SKM-1 treated with dmso at 0.1 percent for 144 hours (cell line): ENCODE data around the gene LGR5.

Experiments used
- DNase-seq: peaks from one replicate; lab custom pipeline; 2025; ENCODE audit not compliant: unreplicated experiment; lab: John Stamatoyannopoulos, UW

The LGR5 gene, protein sequence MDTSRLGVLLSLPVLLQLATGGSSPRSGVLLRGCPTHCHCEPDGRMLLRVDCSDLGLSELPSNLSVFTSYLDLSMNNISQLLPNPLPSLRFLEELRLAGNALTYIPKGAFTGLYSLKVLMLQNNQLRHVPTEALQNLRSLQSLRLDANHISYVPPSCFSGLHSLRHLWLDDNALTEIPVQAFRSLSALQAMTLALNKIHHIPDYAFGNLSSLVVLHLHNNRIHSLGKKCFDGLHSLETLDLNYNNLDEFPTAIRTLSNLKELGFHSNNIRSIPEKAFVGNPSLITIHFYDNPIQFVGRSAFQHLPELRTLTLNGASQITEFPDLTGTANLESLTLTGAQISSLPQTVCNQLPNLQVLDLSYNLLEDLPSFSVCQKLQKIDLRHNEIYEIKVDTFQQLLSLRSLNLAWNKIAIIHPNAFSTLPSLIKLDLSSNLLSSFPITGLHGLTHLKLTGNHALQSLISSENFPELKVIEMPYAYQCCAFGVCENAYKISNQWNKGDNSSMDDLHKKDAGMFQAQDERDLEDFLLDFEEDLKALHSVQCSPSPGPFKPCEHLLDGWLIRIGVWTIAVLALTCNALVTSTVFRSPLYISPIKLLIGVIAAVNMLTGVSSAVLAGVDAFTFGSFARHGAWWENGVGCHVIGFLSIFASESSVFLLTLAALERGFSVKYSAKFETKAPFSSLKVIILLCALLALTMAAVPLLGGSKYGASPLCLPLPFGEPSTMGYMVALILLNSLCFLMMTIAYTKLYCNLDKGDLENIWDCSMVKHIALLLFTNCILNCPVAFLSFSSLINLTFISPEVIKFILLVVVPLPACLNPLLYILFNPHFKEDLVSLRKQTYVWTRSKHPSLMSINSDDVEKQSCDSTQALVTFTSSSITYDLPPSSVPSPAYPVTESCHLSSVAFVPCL

DNA sequence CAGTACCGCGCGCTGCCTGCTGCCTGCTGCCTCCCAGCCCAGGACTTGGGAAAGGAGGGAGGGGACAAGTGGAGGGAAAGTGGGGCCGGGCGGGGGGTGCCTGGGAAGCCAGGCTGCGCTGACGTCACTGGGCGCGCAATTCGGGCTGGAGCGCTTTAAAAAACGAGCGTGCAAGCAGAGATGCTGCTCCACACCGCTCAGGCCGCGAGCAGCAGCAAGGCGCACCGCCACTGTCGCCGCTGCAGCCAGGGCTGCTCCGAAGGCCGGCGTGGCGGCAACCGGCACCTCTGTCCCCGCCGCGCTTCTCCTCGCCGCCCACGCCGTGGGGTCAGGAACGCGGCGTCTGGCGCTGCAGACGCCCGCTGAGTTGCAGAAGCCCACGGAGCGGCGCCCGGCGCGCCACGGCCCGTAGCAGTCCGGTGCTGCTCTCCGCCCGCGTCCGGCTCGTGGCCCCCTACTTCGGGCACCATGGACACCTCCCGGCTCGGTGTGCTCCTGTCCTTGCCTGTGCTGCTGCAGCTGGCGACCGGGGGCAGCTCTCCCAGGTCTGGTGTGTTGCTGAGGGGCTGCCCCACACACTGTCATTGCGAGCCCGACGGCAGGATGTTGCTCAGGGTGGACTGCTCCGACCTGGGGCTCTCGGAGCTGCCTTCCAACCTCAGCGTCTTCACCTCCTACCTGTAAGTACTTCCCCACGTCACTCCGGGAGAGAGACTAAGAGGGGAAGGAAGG, at the start of gene LGR5:
Gene LGR5, plus strand, starts transcription at position 186 of the 732 bp plus-strand sequence. Its CDS starts 283 bp downstream, at position 469.
- DNase-seq, result no peak

DNA sequence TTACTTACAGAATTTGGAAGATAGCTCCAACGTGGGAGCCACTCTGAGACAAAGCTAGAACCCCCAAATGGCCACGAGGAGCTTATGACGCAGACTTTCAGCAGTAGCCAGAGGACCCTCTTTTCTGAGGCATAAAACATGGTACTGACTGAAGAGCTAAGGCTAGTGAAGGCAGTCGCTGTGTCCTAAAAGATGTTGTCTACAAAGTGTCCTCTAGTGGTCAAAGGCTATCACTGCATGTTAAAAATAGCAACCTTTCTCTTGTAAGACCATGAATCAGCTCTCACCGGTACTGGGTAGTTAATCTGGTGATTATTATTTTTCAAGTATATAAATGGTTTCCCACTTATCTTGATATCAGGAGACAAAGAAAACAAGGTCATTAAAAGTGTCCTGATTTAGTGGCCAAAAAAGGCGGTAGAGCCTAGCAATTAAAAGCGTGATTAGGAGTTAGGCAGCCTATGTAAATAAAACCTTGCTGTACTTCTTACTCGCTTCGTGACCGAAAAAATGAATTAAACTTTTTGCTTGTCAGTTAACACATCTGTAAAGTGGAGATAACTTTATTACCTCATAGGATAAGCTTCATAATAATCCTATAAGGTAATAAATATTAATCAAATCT, 47.0 kb upstream of the LGR5 start:
- DNase-seq, result peak; percentile 23

GRCh38 chr12:71393625-71394024, 46.0 kb upstream of the LGR5 start:
- DNase-seq, result no peak

GRCh38 chr12:71397433-71397954, 42.1 kb upstream of the LGR5 start:
- DNase-seq, result no peak

GRCh38 chr12:71399197-71399596, 40.4 kb upstream of the LGR5 start:
- no peak for DNase-seq

DNA sequence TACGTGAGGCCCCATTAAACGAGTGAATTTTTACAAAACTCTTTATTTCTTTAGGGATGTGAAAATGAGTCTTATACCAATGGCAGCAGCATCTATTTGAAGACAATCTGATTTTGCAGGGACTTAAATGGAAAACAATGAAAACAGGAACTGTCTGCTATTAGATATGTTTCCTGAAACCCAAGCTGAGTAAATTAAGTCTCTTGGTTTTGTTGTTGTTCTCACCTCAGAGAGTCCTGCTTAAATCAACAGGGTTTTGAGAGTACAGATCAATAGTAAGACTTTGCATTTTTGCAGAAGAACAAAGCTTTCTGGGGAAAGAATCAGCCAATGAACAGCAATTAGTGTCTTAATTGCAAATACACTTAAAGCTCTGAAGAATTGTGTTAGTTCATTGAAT, 39.1 kb upstream of the LGR5 start:
- no peak for DNase-seq

- no peak for DNase-seq
These were observed 33.7 kb upstream of the LGR5 start for GRCh38 chr12:71405884-71406283.

DNA sequence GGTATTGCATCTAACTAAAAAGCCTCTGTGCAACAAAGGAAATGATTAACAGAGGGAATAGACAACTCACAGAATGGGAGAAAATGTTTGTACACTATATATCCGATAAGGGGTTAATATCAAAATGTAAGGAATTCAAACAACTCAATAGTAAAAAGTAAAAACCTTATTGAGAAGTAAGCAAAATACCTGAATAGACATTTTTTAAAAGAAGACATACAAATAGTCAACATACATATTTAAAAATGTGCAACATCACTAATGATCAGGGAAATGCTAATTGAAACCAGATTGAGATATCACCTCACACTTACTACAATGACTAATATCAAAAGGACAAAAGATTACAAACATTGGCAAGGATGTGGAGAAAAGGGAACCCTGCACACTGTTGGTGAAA, 31.9 kb upstream of the LGR5 start:
- no peak for DNase-seq

GRCh38 chr12:71410844-71411243, 28.8 kb upstream of the LGR5 start:
- no peak for DNase-seq

- no peak for DNase-seq
These were observed 28.0 kb upstream of the LGR5 start for GRCh38 chr12:71411635-71412034.

GRCh38 chr12:71415336-71416231, 24.0 kb upstream of the LGR5 start:
- peak; percentile 15 for DNase-seq

- DNase-seq, result no peak
These were observed 22.4 kb upstream of the LGR5 start for GRCh38 chr12:71417181-71417580.

DNA sequence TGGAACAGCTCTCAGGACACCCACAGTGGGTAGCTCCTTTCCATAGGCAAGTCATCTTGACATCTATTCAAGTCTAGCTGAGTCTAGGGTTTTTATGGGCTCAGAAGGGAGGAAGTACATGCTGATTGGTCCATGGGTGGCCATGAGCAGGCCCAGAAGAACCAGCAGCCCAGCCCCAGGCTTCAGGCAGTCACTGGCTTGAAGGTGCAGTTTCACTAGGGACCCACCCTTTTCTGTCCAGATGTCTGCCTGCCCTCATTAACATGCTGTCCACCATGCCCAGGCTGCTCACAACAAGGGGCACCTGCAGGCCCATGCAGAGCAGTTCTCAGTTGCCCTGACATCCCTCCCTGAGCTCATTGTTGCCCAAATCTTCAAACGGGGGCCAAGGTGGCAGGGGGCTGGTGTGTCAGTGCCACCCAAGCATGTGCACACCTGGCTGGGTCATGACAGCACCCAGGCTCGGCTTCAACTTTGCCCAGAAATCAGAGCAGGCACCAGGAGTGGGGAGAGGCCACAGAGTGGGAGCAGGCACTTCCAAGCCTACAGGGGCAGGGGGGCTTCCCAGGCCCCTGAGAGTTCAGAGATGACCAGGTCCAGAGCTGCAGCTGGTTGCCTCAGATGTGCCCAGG, 18.7 kb upstream of the LGR5 start:
- DNase-seq, result no peak

- DNase-seq, result no peak
These were observed 13.9 kb upstream of the LGR5 start for GRCh38 chr12:71425568-71426299.

DNA sequence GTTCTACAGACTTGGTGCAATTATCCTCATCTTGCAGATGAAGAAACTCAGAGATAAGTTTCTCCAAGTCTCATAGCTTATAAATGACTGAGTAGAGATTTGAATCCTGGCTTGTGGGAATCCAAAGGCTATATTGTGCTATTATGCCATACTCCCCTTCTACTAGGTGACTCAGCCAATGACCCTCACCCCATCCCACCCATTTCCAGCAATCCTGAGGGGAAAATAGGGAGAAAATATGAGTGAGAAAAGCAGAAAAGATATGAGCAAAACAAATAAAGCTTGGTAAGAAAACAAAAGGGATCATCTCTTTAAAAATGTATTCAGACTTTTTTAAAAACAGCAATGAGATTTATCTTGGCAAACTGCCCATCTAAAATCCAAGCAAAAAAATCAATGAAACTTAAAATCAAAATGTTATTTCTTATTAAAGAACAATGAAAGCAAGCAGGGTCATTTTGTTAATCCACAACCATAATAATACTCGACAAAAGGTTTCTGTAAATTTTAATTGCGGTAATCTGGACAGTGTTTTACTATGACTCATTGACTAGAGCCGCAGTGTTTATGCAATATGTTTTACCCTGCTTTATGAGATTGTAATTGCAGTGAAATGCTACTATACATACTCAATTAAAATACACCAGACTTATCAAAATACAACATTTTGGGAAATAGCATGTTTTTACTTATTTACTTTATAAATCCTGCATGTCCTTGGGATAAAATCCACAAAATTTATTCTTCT, 13.1 kb upstream of the LGR5 start:
- DNase-seq, result no peak

DNA sequence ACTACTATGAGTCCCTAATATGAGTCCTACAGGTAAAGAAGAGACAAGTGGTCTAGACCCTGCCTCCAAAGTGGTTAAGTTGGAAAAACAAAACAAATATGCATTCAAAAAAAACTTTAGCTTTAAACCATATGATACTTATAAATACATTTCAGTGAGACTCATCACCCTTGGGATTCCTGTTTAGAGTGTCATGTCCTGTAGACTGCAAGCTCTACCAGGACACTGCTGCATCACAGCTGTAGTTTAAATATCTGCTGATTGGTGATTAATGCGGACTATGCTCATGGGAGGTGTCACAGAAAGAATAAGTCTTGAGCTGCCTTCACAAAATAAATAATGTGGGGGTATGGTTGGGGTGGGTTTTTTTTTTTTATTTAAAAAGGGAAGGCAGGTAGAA, 8.8 kb upstream of the LGR5 start:
- DNase-seq, result no peak

GRCh38 chr12:71431991-71432390, 7.6 kb upstream of the LGR5 start:
- DNase-seq, result no peak

DNA sequence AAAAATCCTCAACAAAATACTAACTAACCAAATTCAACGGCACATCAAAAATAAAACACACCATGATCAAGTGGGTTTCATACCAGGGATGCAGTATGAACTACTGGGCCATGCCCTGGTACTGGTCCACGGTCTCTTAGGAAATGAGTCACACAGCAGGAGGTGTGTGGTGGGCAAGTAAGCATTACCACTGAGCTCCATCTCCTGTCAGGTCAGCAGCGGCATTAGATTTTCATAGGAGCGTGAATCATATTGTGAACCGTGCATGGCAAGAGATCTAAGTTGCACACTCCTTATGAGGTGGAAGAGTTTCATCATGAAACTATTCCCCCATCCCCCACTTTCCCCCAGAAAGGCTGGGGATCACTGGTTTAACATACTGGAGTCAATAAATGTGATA, 6.7 kb upstream of the LGR5 start:
- DNase-seq, result no peak
